Central memory CD4-positive, alpha-beta T cell (primary cell): Measurements from ENCODE around the gene ADD1.

Experiments used
- DNase-seq: peaks from one replicate; pipeline ENCODE4 v3.0.0; 2022

Gene ADD1

DNA sequence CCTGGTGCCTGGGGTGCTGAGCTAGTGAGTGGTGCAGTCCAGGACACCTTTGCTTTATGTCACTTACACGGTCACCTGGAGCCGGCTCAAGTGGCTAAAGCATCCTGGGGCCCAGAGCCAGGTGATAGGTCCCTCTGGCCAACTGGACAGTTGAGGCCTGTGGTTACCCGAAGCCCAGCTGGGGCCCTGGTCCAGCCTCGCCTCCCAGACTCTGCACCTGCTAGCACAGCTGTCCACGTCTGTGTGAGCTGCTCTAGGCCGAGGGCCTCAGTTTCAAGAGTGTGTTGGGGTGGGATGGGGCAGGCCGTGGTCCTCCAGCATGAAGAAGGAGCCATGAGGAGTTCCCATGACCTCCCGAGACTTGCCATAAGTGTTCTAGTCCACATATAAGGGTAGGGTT, 7.7 kb upstream of the ADD1 start:
- DNase-seq = no peak

DNA sequence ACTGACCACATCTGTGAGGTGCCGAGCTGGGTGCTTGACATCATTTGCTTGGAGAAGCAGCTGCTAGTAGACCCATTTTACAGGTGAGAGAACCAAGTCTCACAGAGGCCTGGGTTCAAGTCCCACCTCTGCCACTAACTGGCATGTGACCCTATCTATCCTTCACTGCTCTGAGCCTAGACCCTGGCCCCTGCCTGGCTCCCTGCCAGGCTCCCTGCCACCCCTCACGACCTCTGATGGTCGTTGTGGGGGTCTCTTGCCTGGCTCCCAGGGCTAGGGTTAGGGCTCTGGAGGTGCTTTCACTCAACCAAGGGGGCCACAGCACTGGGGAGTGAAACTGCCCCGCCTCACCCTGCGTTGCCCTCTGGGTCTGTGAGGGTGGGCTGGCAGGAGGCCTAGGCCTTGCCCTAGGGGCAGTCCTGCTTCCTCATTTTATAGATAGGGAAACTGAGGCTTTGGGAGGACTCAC, 7.2 kb upstream of the ADD1 start:
- no peak for DNase-seq

DNA sequence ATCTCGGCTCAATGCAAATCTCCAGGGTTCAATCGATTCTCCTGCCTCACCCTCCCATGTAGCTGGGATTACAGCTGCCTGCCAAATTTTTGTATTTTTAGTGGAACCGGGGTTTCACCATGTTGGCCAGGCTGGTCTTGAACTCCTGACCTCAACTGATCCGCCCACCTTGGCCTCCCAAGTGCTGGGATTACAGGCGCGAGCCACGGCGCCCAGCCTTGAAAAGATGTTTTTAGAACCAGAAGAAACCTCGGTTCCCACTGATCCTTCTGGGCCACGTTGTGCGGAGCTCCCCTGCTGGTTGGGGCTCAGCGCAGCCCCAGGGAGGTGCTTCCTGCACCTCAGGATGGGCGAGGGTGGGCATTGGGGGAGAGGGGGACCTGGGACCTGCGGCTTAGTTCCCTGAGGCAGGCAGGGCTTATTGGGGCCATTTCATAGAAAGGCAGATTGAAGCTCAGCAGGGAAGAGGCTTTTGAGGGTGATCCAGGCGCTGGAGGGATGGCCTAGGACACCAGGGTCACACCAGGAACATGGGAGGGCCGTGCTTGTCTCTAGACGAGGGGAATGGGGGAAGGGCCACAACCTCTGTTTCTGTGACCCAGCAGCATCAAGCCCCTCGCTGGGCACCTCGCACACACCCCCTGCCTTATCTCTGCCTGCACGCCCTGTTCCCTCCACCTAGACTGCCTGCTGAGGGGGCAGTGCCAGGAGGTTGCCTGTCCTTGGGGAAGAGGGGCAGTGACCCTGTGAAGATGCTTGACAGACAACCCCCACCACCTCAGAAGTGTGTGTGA, 6.3 kb upstream of the ADD1 start:
- no peak for DNase-seq

DNA sequence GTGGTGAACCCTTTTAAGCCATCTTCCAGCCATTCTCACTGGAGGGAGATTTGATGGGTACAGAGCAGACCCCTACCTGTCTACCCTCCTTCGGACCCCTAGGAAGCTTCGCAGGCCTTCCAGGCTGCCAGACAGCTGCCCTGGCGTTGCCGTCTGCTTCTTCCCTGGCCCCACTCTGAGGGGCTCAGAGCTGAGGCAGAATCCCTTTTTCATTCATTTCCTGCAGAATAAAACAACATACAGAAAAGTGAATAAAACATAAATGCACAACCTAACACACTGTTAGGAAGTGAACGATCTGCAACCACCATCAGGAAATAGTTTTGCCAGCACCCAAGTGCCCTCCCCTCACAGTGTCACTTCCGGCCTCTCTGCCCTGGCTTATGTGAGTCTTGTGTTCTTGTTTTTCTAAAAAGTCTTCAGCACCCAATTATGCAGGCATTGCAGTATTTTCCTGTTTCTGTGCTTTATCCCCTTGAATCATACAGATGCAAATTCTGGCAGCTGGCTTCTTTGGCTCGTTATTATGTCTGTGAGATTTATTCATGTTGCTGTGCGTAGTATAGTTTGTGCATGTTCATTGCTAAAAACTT, 5.6 kb upstream of the ADD1 start:
- peak; percentile 77 for DNase-seq

- no peak for DNase-seq
Measured at GRCh38 chr4:2839060-2839459, 4.6 kb upstream of the ADD1 start.

DNA sequence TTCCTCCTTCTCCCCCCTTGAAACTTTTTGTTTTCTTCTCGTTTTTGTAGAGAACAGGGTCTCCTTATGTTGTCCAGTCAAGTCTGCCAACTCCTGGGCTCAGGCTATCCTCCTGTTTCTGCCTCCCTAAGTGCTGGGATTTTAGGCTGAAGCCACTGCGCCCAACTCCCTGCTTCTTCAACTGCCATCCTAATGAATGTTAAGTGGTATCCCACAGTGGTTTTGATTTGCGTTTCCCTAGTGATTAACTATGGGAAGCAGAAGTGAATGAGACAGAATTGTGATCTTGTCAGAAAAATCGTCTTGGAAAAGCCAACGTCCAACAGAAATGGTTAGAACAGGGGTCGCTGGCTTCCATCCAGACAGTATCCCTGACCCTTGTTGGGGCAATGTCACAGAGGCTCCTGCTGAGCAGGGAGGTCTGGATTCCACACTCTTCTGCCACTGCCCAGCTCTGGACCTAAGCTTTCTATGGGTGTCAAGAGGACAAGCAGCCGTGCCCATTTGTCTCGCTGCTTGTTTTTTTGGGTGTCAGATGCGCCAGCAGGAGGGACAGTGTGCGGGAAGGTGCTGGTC, 869 bp upstream of the ADD1 start:
- no peak for DNase-seq

- DNase-seq = no peak
Measured at GRCh38 chr4:2843941-2844584, 419 bp downstream of the ADD1 start.

GRCh38 chr4:2846172-2846571, 2.5 kb downstream of the ADD1 start:
- no peak for DNase-seq

- DNase-seq = no peak
Measured at GRCh38 chr4:2847302-2847871, 3.7 kb downstream of the ADD1 start.

DNA sequence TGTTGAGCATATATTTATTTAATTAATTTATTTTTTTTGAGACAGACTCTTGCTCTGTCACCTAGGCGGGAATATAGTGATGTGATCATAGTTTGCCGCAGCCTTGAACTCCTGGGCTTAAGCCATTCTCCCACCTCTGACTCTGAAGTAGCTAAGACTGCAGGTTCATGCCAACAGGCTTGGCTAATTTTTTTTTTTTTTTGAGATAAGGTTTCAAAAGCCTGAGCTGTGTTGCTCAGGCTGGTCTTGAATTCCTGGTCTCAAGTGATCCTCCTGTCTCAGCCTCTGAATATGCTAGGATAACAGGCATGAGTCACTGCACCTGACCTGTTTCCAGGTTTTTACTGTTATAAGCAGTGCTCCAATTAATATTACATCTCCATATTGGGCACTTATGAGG, 4.8 kb downstream of the ADD1 start:
- DNase-seq = no peak

GRCh38 chr4:2849267-2850152, 5.9 kb downstream of the ADD1 start:
- no peak for DNase-seq

DNA sequence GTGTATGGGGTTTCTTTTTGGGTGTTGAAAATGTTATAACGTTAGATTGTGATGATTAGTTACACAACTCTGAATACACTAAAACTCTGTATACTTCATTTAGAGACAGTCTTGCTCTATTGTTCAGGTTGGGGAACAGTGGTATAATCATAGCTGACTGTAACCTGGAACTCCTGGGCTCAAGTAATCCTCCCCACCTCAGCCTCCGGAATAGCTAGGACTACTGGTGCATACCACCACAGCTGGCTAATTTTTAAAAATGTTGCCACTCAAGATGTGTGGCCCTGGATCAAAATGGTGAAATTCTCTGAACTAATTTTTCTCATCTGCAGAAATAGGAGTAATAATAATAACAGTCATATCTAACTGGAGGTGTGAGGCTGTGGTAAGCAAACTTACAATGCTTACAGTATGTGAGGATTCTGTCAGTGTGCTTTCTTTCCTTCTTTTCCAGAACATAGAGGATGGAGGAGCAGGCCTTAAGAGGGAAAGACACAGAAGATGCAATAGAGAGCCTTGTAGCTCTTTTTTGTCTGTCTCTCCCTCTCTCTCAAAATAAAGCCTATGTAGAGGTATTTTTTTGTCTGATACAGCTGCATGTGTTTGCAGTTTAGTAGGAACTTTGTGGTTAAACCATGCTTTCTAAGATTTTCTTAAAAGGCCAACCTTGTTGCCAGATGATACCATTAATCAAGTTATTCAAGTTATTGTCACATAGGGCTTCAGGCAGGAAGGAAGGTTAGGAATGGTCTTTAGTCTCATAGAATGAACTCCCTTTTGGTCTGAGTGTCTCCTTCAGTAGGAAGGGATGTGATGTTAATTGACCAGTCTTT, 7.5 kb downstream of the ADD1 start:
- DNase-seq = no peak

DNA sequence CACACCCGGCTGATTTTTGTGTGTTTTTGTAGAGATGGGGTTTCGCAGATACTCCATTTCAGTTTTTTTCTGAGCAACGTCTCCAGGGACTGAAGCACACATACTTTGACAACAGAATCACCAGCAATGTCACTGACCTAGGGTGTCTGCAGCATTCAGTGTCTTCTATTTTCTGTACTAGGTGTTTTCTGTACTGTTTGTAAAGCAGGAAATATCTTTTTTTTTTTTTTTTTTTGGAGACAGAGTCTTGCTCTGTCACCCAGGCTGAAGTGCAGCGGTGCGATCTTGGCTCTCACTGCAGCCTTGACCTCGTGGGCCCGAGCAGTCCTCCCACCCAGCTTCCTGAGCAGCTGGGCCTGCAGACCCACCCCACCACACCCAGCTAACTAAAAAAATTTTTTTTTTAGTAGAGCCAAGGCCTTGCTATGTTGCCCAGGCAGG, 8.9 kb downstream of the ADD1 start:
- peak; percentile 19 for DNase-seq

DNA sequence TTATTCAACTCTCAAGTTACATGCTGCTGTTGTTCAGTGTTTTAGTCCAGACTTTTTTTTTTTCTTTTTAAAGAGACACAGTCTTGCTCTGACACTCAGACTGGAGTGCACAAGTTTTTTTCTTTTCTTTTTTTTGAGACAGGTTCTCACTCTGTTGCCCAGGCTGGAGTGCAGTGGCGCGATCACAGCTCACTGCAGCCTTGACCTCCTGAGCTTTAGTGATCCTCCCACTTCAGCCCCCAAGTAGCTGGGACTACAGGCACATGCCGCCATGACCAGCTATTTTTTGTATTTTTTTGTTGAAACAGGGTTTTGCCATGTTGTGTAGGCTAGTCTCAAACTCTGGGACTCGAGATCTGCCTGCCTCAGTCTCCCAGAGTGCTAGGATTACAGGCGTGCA, 11.9 kb downstream of the ADD1 start:
- no peak for DNase-seq

DNA sequence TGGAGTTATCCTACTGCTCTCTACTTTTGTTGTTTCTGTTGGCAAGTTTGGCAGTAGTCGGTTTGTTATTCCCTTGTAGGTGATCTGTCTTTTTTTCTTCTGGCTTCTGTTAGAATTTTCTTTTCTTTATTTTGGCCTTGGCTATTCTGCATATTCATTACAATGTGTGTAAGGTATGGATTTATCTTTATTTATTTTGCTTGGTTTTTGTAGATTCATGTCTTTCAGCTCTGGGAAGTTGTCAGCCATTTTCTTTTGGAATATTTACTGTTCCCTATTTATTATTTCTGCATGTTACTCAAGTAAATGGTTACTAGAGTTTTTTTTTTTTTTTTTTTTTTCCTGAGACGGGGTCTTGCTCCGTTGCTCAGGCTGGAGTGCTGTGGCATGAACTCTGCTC, 12.6 kb downstream of the ADD1 start:
- DNase-seq = no peak

GRCh38 chr4:2857349-2857927, 13.8 kb downstream of the ADD1 start:
- DNase-seq = no peak

DNA sequence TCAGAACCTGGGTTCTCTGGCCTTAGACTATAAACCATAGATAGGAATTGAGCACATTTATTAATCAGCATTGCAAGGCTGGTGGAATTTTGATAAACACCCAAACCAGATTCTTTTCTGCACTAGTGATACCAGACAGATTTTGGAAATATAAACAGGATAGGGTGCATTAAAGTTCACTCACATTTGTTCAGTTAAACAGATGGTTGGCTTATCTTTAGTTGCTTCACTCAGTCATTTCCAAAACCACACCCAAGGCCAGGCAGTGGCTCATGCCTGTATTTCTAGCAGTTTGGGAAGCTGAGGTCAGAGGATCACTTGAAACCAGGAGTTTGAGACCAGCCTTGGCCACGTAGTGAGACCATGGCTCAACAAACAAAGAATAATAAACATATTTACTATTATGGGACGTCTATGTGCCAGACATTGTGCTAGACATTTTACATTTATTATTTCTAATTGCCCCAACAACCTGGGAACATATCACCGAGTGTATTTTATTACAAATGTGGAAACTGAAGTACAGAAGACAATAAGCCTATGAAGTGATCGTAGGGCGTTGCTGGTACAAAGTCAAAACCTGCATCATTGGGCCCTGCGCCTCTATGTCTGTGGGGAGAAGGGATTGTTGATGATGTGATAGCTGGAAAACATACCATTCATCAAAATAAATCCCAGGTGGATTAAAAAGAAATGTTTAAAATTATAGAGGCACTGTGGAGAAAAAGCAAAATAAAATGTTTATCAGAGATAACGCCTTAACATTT, 15.0 kb downstream of the ADD1 start:
- DNase-seq = no peak

DNA sequence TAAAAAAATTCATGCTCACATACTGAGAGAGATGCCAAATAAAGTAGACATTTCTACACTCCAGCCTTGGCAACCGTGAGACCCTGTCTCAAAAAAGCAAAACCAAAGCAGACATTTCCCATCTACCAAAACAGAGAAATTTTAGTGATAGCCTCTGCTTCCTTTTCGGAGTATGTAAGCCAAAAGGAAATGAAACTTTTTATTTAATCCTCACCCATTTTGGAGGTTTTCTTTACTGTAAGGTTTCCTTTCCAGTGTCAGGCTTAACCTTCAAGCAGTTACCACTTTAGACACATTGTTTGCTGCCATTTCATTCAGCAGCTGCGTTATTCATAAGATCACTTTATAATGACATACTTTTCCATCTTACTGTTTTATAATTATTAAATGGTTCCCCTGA, 15.9 kb downstream of the ADD1 start:
- DNase-seq = no peak

DNA sequence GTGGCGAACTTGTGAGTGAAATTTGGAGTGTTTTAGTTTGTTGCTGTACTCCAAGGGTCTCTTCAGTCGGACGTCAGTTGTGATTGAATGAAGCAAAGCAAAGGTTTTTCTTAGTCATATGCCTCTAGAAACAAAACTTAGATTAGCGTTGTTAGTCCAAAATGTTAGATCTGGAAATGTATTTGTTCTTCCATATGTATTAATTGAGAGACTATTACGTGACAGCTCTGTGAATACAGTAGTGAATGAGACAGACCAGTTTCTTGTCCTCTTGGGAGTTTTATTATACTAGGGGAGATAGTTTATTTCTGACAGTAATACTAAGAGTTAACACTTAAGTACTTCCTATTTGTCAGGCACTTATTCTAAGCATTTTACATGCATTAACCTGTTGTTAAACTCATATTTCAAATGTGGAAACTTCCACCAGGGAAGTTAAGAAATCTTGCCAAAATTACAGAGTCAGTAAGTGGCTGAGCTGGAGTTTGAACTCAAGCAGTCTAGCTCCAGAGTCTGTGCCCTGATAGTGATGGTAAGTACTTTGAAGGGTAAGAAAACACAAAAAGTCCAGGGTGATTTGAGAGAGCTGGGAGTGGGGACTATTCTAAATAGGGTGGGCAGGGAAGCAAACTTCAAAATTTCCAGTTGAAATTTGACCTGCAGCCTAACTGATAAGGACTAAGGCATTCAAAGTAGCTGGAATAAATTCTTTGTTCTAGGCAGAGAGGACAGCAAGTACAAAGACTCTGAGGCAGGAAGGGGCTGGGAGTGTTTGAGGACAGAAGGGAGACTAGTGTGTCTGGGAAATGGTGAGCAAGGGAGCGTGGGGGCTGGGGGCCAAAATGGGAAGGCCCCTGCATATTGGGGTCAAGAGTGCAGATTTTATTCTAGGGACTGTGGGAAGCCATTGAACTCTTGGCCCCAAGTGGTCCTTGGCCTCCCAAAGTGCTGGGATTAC, 17.0 kb downstream of the ADD1 start:
- DNase-seq = no peak
